GM18861 (cell line): ENCODE data around the gene SH3RF3.
A peak's percentile ranks its signal among the peaks of the same experiment; 100 is the strongest.
"Not testable (repeated sequence)": the region's sequence is repeated elsewhere in the genome, so short reads cannot be mapped to it uniquely, and the experiment has no call there.

Experiments used
- ATAC-seq: cut with Tn5 transposase; IDR thresholded peaks from one replicate; pipeline ENCODE4 v1.9.1; 2021; ENCODE audit not compliant: unreplicated experiment

The SH3RF3 gene

DNA sequence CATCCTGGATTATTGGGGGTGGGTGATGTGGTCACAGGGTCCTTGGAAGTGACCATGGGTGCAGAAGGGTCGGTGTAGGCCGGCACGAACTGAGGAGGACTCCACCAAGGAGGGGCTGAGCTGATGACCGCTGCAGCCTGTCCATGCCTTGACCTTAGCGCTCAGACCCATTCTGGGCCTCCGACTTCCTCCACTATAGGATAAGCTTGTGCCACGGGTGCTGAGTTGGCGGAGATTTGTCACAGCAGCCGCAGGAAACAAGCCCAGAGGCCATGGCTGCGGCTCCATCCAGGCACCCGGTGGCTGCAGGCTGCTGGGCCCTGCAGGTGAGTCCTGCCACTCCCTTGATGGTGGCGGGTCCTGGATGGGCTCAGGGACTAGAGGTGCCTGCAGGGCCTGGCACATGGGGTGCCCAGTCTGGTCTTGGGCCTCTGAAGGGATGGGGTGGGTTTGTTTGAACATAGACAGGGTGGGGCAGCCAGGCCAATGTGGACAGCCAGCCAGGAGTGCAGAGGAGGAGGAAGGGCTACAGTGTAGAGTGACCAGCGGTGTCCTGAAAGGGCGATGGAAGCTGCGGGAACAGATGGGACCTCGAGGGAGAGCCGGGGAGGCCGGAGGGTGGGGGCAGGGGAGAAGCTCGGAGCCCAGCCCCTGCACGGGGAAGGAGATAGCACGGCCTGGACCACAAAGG, 400.0 kb downstream of the SH3RF3 start:
- no peak for ATAC-seq

DNA sequence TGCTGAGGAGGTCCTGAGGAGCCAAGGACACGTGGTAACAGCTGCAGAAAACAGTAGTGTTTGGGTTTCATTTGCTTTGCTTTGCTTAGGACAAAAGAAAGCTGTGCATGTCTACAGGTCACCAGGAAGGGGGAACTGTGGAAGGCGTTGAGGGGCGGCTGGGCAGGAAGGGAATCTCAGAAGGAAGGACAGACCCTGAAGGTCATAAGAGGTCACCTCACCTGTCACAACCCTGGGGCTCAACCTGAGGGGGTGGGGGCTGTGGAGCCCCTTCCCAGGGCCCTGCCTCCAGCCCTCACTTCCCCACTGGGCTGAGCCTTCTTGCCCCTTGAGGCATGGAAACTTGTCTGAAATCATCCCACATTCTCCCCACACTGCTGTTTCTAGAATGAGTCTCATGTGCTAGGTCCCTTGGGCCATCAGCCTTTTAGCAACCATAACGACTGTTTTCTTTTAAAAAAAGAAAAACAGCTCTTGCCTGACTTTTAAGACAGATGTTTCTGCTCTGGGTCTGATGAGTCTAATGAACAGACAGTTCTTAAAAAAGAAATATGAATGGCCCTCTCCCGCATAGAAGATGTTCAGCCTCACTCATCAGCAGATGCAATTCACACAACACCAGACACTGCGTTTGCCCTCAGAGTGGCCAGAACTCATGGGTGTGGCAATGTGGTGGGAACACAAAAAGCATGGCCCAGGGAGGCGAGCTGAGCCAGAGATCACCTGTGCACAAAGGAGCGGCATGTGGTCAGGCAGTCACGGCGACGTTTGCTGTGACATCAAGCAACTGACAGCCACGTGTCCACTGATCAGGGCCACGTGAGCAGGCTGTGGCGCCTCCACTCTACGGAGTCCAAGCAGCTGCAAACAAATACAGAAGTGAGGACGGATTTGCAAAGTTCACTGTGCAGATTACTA, 400.8 kb downstream of the SH3RF3 start:
- ATAC-seq = no peak

DNA sequence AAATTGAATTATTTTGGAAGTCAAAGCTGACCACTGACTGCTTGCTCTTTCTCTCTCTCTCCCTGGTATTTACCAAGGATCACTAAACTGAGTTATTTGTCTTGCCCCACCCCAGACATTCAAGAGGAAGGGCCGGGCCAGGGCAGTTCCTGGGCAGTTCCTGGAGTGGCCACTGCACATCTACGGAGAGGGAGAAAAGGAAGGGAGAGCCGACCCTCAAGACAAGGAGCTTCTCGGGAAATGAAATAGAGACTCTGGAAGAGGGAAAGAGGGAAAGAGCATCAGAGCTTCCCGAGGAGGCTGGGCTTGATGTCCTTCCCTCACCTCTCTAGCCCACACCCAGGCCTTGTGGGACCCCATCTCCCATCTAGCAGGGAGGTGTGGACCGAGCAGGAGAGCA, 401.7 kb downstream of the SH3RF3 start:
- ATAC-seq = no peak

DNA sequence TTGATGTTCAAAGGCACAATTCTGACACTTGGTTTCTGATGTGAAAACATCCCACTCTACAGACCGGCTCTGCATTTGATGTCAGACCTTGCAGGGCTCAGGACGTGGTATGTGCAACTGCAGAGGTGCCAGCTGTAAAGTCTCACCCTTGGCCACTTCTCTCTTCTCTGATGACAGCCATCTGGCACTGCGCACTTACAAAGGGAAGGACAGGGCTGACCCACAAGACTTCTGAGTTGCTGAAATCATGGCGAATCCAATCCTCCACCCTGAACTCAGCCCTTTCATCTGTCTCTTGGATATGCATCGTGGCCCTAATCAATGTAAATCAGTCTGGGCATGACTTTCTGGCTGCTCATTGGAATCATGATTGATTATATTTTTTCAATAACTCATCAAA, 402.2 kb downstream of the SH3RF3 start:
- no peak for ATAC-seq

DNA sequence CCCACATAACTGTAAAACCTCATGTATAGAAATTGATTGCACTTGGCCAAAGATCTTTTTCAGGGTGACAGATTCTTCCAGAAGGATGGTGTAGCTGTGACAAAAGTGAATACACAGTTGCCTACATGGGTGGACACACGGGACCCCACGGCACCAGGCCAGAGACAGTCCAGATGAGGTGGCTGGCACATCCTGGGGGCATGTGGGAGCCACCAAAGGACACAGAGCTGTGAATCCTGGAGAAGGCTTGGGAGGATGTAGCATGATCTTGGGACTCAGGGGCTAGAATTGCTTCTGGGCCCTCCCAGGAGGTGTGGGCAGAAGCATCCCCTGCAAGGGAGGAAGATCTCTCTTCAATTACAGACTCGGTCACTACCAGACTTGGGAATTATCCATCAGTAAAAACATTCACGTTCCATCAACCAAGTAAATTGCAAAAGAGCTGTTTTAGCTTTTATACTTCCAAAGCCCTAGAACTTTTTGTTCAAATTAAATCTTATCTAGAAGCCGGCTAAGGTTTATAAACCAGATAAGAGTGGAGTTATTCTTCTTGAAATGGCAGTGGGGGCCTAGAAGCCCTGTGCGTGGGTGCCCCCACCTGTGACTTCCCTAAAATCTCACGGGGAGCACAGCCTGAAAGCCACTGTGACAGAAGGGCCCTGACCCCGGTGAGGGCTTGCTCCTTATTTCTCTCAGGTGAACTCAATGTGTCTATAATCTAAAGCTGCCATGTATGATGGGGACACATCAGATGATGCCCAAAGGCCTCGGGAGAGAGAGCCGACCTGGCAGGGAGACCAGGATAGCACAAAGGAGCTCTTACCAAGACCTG, 403.1 kb downstream of the SH3RF3 start:
- ATAC-seq = no peak

DNA sequence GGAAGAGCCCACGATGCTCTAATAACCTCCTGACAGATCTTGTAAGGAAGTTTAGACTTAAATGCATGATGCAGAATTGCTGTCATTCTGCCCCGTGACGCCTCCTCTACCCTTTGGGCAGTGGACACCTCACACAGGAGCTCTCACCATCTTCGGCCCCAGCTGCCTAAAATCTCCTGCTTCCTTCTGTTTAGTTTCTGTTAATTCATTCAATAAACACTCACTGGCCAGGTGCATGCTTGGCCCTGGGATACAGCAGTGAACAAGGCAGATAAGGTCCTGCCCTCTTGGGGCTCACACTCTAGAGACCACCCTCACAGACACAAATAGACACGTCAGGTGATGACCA, 403.7 kb downstream of the SH3RF3 start:
- ATAC-seq = no peak

DNA sequence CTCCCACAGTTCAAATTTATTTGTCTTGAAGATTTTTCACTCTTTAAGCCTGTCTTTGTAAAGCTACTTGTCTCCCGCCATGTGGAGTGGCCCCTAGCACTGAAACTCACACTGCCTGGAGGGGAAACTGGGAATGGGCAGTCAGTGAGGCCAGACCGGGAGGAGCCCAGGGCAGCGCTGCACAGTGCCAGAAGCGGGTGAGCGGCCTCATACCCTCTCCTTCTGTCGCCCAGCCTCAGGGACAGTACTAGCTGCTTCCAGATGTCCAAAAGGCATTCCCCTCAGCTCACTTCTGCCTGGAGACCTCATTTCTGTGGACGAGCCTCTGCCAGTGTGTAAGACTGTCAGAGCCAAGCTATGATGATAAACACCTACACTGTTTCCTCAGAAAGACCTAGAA, 404.8 kb downstream of the SH3RF3 start:
- no peak for ATAC-seq

DNA sequence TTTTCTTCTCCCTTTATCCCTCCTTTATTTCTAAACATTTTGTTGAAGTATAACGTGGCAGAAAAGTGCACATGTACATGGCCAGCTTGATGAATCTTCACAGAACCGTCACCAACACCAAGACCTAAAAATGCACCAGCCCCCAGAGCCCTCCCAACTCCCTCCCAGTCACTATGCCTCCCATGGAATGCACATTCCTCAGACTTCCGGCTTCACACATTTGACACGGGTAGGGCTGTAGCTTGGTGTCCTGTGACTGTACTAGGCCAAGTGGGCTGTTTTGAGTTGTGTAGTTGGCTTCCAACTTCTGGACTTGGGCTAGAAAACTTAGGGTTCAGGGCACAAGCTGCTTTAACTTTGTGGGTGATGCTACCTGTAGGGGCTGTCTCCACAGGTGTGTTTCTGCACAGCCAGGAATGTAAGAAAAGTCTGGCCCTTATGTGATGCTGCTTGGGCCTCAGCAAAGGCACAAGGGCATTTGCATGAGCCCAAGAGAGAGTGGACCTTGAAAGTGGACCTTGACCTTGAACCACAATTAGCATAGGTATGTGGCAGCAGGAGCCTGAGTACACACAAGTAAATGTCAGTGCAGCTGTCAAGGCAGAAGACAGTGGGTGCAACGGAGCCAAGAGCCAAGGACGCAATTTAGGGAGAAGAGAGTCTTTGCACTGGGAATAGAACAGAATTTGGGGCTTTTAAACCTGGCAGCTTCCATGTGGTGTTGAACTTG, 406.4 kb downstream of the SH3RF3 start:
- ATAC-seq = no peak

DNA sequence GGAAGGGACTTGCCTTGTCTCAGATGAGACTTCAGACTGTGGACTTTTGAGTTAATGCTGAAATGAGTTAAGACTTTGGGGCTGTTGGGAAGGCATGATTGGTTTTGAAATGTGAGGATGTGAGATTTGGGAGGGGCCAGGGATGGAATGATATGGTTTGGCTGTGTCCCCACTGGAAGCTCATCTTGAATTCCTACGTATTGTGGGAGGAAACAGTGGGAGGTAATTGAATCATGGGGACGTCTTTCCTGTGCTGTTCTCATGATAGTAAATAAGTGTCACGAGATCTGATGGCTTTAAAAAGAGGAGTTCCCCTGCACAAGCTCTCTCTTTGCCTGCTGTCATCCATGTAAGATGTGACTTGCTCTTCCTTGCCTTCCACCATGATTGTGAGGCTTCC, 407.6 kb downstream of the SH3RF3 start:
- not testable (repeated sequence) for ATAC-seq

DNA sequence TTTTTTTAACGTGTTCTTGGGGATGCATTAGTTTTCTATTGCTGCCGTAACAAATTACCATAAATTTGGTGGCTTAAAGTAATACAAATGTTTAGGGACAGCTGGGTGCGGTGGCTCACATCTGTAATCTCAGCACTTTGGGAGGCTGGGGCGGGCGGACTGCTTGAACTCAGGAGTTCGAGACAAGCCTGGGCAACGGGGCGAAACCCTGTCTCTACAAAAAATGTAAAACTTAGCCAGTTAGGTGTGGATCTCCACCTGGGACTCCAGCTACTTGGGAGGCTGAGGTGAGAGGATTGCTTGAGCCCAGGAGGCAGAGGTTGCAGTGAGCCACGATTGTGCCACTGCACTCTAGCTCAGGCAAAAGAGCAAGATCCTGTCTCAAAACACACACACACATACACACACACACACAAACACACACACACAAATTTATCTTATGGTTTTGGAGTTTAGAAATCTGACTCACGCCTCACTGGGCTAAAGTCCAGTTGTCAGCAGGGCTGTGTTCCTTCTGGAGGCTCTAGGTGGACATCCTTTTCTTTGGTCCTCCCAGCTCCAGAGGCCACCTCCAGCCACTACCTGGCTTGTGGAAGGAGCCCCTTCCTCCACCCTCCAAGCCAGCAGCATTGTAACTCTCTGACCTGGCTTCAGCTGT, 408.7 kb downstream of the SH3RF3 start:
- no peak for ATAC-seq

DNA sequence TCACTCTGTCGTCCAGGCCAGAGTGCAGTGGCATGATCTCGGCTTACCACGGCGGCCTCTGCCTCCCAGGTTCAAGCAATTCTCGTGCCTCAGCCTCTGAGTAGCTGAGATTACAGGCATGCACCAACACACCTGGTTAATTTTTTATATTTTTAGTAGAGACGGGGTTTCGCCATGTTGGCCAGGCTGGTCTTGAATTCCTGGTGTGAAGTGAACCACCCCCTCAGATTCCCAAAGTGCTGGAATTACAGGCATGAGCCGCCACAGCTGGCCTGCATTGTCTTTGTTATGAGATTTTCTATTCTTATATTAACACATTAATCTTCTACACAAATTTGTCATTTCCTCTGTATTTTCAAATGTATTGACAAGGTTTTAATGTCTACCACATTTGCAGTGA, 409.5 kb downstream of the SH3RF3 start:
- ATAC-seq = no peak

DNA sequence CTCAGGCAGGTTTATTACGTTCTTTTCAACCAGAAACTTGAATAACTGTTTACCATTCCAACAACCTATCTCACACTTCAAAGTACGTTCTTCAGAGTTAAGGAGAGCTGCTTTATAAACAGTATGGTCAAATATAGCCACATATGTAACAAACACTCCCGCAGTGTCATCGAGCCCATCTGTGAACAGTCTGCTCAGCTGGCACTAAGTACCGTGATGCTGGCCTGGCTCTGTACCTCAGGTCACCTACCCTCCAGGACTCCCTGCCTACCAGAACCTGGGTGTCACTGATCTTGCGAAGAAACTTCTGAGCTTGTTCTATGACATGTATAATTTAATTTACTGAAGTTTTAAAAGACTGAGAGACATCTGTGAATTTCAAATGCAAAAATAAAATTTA, 413.4 kb downstream of the SH3RF3 start:
- no peak for ATAC-seq

DNA sequence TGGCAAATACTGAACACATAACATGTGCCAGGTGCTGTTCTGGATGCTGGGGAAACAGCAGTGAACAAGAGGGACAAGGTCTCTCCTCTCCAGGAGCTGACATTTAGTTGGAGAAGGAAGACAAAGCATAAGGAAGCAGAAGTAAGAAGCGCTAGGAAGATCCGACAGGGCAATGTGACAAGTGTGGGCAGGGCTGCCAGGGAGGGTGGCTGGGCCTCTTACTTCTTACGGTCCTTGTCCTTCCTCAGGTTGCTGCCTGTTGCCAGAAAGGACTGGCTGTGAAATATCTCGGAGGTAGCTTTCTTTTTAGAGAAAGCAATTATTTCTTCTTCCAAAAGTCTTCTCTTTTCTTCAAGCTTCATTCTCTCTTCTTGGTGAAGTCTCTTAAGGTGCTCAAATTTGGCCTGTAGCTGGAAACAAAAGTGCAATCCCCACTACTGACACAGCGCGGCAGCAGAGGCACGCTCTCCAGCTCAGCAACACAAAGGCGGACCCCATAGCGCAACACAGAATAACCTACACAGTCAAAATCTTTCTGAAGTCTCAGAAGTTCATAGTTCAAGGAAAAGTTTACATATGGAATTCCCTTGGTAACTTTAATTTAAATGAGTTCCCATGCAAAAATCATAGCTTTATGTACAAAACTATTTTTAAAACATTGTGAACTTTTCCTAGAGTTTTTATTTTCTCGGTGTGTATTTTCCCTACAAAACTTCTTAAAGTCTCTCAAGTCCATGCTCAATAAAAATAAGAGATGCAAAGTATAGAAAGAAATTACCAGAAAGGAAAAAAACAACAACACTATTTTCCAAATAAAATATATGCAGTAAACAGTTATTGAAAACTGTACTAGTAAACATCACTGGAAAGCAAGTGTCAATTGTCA, 417.1 kb downstream of the SH3RF3 start:
- peak; percentile 60 for ATAC-seq

DNA sequence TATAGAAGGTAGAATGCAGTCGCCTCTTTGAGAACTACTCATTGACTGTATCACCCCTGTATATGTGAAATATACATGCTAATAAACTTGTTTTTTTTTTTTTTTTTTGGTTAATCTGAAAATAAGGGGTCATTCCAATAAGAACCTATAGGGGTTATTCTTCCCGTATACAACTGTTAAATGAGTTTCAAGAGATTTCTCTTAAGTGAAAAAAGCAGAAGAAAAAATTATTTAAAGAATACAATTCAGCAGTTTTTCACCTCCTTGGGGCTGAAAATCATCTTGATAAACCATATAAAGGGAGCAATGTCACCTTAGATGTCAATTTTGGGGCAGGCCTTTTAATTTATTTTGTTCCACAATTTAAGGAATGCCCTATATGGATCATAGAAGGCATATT, 418.3 kb downstream of the SH3RF3 start:
- no peak for ATAC-seq

DNA sequence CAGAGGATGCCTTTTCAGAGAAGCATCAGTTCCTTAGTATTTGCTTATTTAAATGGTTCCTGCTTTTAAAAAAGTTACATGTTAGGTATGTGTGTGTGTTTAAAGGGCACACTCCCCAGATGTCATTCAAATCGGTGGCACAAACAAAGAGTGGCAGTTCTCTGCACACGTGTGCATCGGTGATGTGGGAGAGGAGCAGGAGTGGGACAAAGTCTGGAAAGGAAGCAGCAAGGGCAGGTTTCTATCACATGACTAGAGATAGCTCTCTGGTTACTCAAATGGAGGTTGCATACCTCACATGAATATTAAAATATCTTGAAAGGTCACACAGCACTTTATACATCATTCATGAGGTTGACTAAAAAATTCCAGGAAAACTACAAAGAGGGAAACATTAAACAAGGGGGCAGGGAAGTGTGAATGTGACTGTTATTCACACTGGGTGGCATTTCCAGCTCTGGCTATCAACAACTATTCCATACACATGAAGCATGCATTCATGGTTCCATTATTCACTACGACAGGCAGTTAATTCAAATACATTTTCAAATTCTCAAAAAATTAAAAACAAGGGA, 420.1 kb downstream of the SH3RF3 start:
- no peak for ATAC-seq
